HEK293 (cell line): ENCODE data around the gene EXOSC7.

Source experiments
- CTCF ChIA-PET: fragments of 350-600 bp; formaldehyde crosslinking; extraction: SDS; loops from one replicate; lab custom pipeline; 2021; ENCODE audit warnings: antibody characterized with exemption; lab: Yijun Ruan, JAX
- POLR2A ChIA-PET: fragments of 300-600 bp; formaldehyde crosslinking; extraction: SDS; loops from one replicate; lab custom pipeline; 2020; ENCODE audit warnings: antibody characterized with exemption, inconsistent platforms; lab: Yijun Ruan, JAX
- H3K27ac ChIP-seq: fragments of 200-500 bp; sonication (Bioruptor generic); 2 replicates; pipeline ENCODE4 v1.5.1; 2014; ENCODE audit warnings: low read depth, low read length, control low read depth, inconsistent platforms; ENCODE audit errors: extremely low read depth
- H3K36me3 ChIP-seq, 2 experiments: fragments of 200-500 bp in 1 of 2; sonication (Bioruptor generic) in 1 of 2; 1 replicate in 1 of 2; 2 replicates in 1 of 2; pipeline ENCODE4 v1.5.1; 2014 to 2017; ENCODE audit warnings: inconsistent platforms in 2 of 2, low read length in 2 of 2; ENCODE audit not compliant: control insufficient read depth in 2 of 2, insufficient read depth in 1 of 2
- H3K4me1 ChIP-seq: fragments of 200-500 bp; sonication (Bioruptor generic); 2 replicates; pipeline ENCODE4 v1.5.1; 2014; ENCODE audit warnings: mild to moderate bottlenecking, low read length, inconsistent platforms; ENCODE audit not compliant: control insufficient read depth, insufficient read depth
- H3K4me3 ChIP-seq: 2 replicates; pipeline ENCODE4 v1.5.1; 2011; ENCODE audit warnings: low read depth, mild to moderate bottlenecking, control low read depth, low read length, moderate library complexity
- H3K9me3 ChIP-seq: fragments of 200-500 bp; sonication (Bioruptor generic); 2 replicates; pipeline ENCODE4 v1.5.1; 2014; ENCODE audit warnings: low read depth, low read length, inconsistent platforms; ENCODE audit not compliant: control insufficient read depth, insufficient read depth
- BCL11B ChIP-seq: fragments of 450-650 bp; formaldehyde crosslinking; IDR thresholded peaks from 2 replicates; pipeline ENCODE4 v1.5.1; 2016; ENCODE audit warnings: low read depth, missing biosample characterization, missing genetic modification characterization
- GLIS2 ChIP-seq: fragments of 450-650 bp; formaldehyde crosslinking; IDR thresholded peaks from 2 replicates; pipeline ENCODE4 v1.5.1; 2016; ENCODE audit warnings: missing biosample characterization, missing genetic modification characterization
- HOXD13 ChIP-seq: sonication (generic); formaldehyde crosslinking; IDR thresholded peaks from 2 replicates; pipeline ENCODE4 v1.8.0; 2022; ENCODE audit warnings: missing genetic modification reagents, borderline replicate concordance
- INSM2 ChIP-seq: fragments of 450-650 bp; formaldehyde crosslinking; IDR thresholded peaks from 2 replicates; pipeline ENCODE4 v1.5.1; 2016; ENCODE audit warnings: missing biosample characterization, missing genetic modification characterization
- KLF7 ChIP-seq: fragments of 450-650 bp; formaldehyde crosslinking; IDR thresholded peaks from 2 replicates; pipeline ENCODE4 v1.5.1; 2016; ENCODE audit warnings: missing biosample characterization, missing genetic modification characterization, borderline replicate concordance
- SCRT1 ChIP-seq: fragments of 450-650 bp; formaldehyde crosslinking; IDR thresholded peaks from 2 replicates; pipeline ENCODE4 v1.5.1; 2016; ENCODE audit warnings: missing biosample characterization, missing genetic modification characterization, borderline replicate concordance
- SETDB1 ChIP-seq: IDR thresholded peaks from one replicate; pipeline ENCODE4 v1.6.1; 2017; ENCODE audit warnings: mild to moderate bottlenecking, low read length, moderate library complexity, mixed read lengths; ENCODE audit not compliant: insufficient read length
- SP3 ChIP-seq: fragments of 450-650 bp; formaldehyde crosslinking; IDR thresholded peaks from 2 replicates; pipeline ENCODE4 v1.5.1; 2016; ENCODE audit warnings: missing biosample characterization, missing genetic modification characterization
- SP7 ChIP-seq: fragments of 450-650 bp; formaldehyde crosslinking; IDR thresholded peaks from 2 replicates; pipeline ENCODE4 v1.5.1; 2016; ENCODE audit warnings: missing biosample characterization, missing genetic modification characterization
- TCF7L2 ChIP-seq: IDR thresholded peaks from 2 replicates; pipeline ENCODE4 v1.6.1; 2011; ENCODE audit warnings: low read depth, mild to moderate bottlenecking, inconsistent platforms, low read length, moderate library complexity, borderline replicate concordance
- TRIM28 ChIP-seq: IDR thresholded peaks from 2 replicates; pipeline ENCODE4 v1.6.1; 2011; ENCODE audit warnings: low read length, control low read depth, borderline replicate concordance
- ZFP3 ChIP-seq: fragments of 450-650 bp; formaldehyde crosslinking; IDR thresholded peaks from 2 replicates; pipeline ENCODE4 v1.5.1; 2016; ENCODE audit warnings: low read depth, missing biosample characterization, missing genetic modification characterization
- ZFP69B ChIP-seq: fragments of 450-650 bp; formaldehyde crosslinking; IDR thresholded peaks from 2 replicates; pipeline ENCODE4 v1.5.1; 2016; ENCODE audit warnings: missing biosample characterization, missing genetic modification characterization
- ZNF155 ChIP-seq: fragments of 450-650 bp; formaldehyde crosslinking; IDR thresholded peaks from 2 replicates; pipeline ENCODE4 v1.5.1; 2016; ENCODE audit warnings: missing biosample characterization, missing genetic modification characterization
- ZNF16 ChIP-seq: fragments of 450-650 bp; formaldehyde crosslinking; IDR thresholded peaks from 2 replicates; pipeline ENCODE4 v1.5.1; 2016; ENCODE audit warnings: low read depth, missing biosample characterization, missing genetic modification characterization
- ZNF19 ChIP-seq: fragments of 450-650 bp; formaldehyde crosslinking; IDR thresholded peaks from 2 replicates; pipeline ENCODE4; 2016; ENCODE audit warnings: missing biosample characterization, missing genetic modification characterization, low read depth
- ZNF239 ChIP-seq: fragments of 450-650 bp; formaldehyde crosslinking; IDR thresholded peaks from 2 replicates; pipeline ENCODE4 v1.5.1; 2016; ENCODE audit warnings: missing biosample characterization, missing genetic modification characterization
- ZNF549 ChIP-seq: fragments of 450-650 bp; IDR thresholded peaks from 2 replicates; pipeline ENCODE4 v1.5.1; 2018; ENCODE audit warnings: missing biosample characterization, missing genetic modification characterization, mild to moderate bottlenecking, inconsistent platforms, moderate library complexity
- ZNF560 ChIP-seq: fragments of 450-650 bp; formaldehyde crosslinking; IDR thresholded peaks from 2 replicates; pipeline ENCODE4 v1.5.1; 2017; ENCODE audit warnings: missing biosample characterization, missing genetic modification characterization, borderline replicate concordance
- ZNF561 ChIP-seq: fragments of 450-650 bp; IDR thresholded peaks from 2 replicates; pipeline ENCODE4 v1.5.1; 2018; ENCODE audit warnings: missing biosample characterization, missing genetic modification characterization, borderline replicate concordance
- ZNF629 ChIP-seq: fragments of 450-650 bp; formaldehyde crosslinking; IDR thresholded peaks from 2 replicates; pipeline ENCODE4 v1.5.1; 2017; ENCODE audit warnings: missing biosample characterization, missing genetic modification characterization
- ZNF692 ChIP-seq: fragments of 450-650 bp; formaldehyde crosslinking; IDR thresholded peaks from 2 replicates; pipeline ENCODE4 v1.5.1; 2016; ENCODE audit warnings: missing biosample characterization, missing genetic modification characterization
- ZNF777 ChIP-seq: fragments of 450-650 bp; formaldehyde crosslinking; IDR thresholded peaks from 2 replicates; pipeline ENCODE4 v1.5.1; 2017; ENCODE audit warnings: missing biosample characterization, missing genetic modification characterization, borderline replicate concordance
- TF ChIP-seq, protein P1 (sequence below): fragments of 450-650 bp; formaldehyde crosslinking; IDR thresholded peaks from 2 replicates; pipeline ENCODE4 v1.5.1; 2016; ENCODE audit warnings: missing biosample characterization, missing genetic modification characterization
- TF ChIP-seq, protein P2 (sequence below): fragments of 450-650 bp; formaldehyde crosslinking; IDR thresholded peaks from 2 replicates; pipeline ENCODE4 v1.5.1; 2017; ENCODE audit warnings: missing biosample characterization, missing genetic modification characterization
- TF ChIP-seq, protein P3 (sequence below): fragments of 450-650 bp; formaldehyde crosslinking; IDR thresholded peaks from 2 replicates; pipeline ENCODE4 v1.5.1; 2016; ENCODE audit warnings: missing biosample characterization, missing genetic modification characterization, low read depth
- TF ChIP-seq, protein P4 (sequence below): fragments of 450-650 bp; formaldehyde crosslinking; IDR thresholded peaks from 2 replicates; pipeline ENCODE4 v1.5.1; 2016; ENCODE audit warnings: missing biosample characterization, missing genetic modification characterization

Gene EXOSC7

GRCh38 chr3:44958386-44958785 is 17.7 kb upstream of the EXOSC7 start:
- ChIA-PET CTCF (no interaction called here), POLR2A (no interaction called here)
- TF ChIP-seq ZNF549 (no peak), SP7 (no peak), ZFP69B (tag by site-specific recombination) (no peak), ZNF19 (no peak), SP3 (tag by site-specific recombination) (no peak), ZNF239 (no peak), ZNF16 (tag by site-specific recombination) (no peak), SETDB1 (no peak), TCF7L2 (no peak), TRIM28 (no peak), GLIS2 (tag by site-specific recombination) (no peak), ZNF561 (tag by site-specific recombination) (no peak), KLF7 (tag by site-specific recombination) (no peak), SCRT1 (no peak)
- TF ChIP-seq, protein P1, sequence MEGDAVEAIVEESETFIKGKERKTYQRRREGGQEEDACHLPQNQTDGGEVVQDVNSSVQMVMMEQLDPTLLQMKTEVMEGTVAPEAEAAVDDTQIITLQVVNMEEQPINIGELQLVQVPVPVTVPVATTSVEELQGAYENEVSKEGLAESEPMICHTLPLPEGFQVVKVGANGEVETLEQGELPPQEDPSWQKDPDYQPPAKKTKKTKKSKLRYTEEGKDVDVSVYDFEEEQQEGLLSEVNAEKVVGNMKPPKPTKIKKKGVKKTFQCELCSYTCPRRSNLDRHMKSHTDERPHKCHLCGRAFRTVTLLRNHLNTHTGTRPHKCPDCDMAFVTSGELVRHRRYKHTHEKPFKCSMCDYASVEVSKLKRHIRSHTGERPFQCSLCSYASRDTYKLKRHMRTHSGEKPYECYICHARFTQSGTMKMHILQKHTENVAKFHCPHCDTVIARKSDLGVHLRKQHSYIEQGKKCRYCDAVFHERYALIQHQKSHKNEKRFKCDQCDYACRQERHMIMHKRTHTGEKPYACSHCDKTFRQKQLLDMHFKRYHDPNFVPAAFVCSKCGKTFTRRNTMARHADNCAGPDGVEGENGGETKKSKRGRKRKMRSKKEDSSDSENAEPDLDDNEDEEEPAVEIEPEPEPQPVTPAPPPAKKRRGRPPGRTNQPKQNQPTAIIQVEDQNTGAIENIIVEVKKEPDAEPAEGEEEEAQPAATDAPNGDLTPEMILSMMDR (tag by site-specific recombination), result no peak
- TF ChIP-seq, protein P2, sequence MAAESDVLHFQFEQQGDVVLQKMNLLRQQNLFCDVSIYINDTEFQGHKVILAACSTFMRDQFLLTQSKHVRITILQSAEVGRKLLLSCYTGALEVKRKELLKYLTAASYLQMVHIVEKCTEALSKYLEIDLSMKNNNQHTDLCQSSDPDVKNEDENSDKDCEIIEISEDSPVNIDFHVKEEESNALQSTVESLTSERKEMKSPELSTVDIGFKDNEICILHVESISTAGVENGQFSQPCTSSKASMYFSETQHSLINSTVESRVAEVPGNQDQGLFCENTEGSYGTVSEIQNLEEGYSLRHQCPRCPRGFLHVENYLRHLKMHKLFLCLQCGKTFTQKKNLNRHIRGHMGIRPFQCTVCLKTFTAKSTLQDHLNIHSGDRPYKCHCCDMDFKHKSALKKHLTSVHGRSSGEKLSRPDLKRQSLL (tag by site-specific recombination), result no peak
- Histone ChIP-seq H3K27ac (no peak overlapping the region), H3K9me3 (no peaks in the 10 kb centered on the region), H3K4me3 (no peak overlapping the region), H3K36me3 (peaks cover 0 to 39% of the 10 kb centered on the region in 2 experiments; a peak in 1 of 3 replicates), H3K4me1 (no peaks in the 10 kb centered on the region)

DNA sequence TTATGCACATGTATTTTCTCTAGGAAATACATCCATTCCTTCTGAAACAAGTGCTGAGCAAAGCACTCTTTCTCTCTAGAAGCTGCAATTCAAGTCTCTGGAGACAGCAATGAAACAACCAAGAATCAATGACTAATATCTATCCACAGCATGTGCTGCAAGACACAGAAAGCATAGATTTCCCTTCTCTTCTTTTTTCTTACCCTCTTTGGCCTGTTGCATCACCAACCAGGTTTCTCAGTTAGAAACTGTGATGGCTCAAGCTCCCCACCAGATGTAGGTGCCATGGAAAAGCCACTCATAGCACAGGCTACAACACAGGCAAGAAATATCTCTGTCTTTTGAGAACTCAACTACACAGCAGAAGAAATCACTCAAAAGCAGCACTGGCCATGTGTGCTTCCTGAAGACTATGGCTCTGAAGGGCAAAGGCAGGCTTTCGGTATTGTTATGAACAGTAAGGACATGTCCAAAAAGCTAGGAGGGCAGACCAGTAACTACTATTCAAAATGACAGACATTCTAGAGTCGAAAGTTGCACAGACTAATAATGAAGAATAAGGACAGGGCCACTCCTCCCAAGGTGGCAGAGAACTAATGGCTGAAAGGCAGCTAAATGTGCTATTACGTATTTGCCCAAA is 15.5 kb upstream of the EXOSC7 start:
- CTCF ChIA-PET, result interaction anchor here (0.9 kb wide), 1 partner anchor 16 kb away, joined by 3 read pairs; no protein-coding TSS in a partner anchor
- POLR2A ChIA-PET, result no interaction called here
- Histone ChIP-seq H3K4me3 (no peak overlapping the region), H3K36me3 (peaks cover 0 to 33% of the 10 kb centered on the region in 2 experiments; a peak in 1 of 3 replicates), H3K9me3 (no peaks in the 10 kb centered on the region), H3K27ac (no peak overlapping the region), H3K4me1 (no peaks in the 10 kb centered on the region)
- TF ChIP-seq ZNF155 (tag by site-specific recombination), result no peak
- TF ChIP-seq, protein P3, sequence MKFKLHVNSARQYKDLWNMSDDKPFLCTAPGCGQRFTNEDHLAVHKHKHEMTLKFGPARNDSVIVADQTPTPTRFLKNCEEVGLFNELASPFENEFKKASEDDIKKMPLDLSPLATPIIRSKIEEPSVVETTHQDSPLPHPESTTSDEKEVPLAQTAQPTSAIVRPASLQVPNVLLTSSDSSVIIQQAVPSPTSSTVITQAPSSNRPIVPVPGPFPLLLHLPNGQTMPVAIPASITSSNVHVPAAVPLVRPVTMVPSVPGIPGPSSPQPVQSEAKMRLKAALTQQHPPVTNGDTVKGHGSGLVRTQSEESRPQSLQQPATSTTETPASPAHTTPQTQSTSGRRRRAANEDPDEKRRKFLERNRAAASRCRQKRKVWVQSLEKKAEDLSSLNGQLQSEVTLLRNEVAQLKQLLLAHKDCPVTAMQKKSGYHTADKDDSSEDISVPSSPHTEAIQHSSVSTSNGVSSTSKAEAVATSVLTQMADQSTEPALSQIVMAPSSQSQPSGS (tag by site-specific recombination), result no peak
- TF ChIP-seq, protein P4, sequence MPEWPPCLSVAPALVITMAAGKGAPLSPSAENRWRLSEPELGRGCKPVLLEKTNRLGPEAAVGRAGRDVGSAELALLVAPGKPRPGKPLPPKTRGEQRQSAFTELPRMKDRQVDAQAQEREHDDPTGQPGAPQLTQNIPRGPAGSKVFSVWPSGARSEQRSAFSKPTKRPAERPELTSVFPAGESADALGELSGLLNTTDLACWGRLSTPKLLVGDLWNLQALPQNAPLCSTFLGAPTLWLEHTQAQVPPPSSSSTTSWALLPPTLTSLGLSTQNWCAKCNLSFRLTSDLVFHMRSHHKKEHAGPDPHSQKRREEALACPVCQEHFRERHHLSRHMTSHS (tag by site-specific recombination), result no peak
- no peak for TF ChIP-seq ZFP3 (tag by site-specific recombination)
- no peak for TF ChIP-seq HOXD13
- TF ChIP-seq ZNF692 (tag by site-specific recombination), result no peak
- no peak for TF ChIP-seq INSM2 (tag by site-specific recombination)
- no peak for TF ChIP-seq BCL11B (tag by site-specific recombination)
- TF ChIP-seq ZNF560 (tag by site-specific recombination), result no peak
- TF ChIP-seq ZNF777 (tag by site-specific recombination), result no peak
- no peak for TF ChIP-seq ZNF629 (tag by site-specific recombination)
